DND-41 (cell line): Measurements from ENCODE around the gene SYT1.

Experiments
- CTCF ChIP-seq: IDR thresholded peaks from 2 replicates; pipeline ENCODE4 v1.5.1; 2012; ENCODE audit warnings: borderline replicate concordance, low read length, moderate library complexity, mild to moderate bottlenecking; ENCODE audit not compliant: poor library complexity, severe bottlenecking; ENCODE audit errors: extremely low read depth
- EZH2 ChIP-seq: IDR thresholded peaks from 3 replicates; pipeline ENCODE4 v1.6.1; 2012; ENCODE audit warnings: borderline replicate concordance, low read depth, mild to moderate bottlenecking, moderate library complexity, low read length, inconsistent platforms; ENCODE audit not compliant: severe bottlenecking

GRCh38 chr12:78820946-78821345 lies 43.6 kb upstream of the SYT1 start:
- no peak for TF ChIP-seq CTCF
- TF ChIP-seq EZH2, result no peak
